Activated T-helper 2 cell treated with anti-CD3 and anti-CD28 coated beads, Interferon-gamma antibody, Interleukin-2, Interleukin-4, amounts not matched to agents 10 μg/mL and 5 μg/mL and 100 μg/mL, durations not matched to agents 14 hours and 24 hours and 36 hours (primary cell): ENCODE results near the gene STC2. TPM values are rescaled to one million over a fixed set of nuclear protein-coding genes. Genes with fewer than 3 reads are reported as not detected.
"Not testable (repeated sequence)": the region's sequence is repeated elsewhere in the genome, so short reads cannot be mapped to it uniquely, and the experiment has no call there.

ENCODE experiments used
- DNase-seq: peaks from one replicate; pipeline ENCODE4 v3.0.0; 2021; ENCODE audit warnings: low spot score
- H3K27ac Mint-ChIP-seq: one replicate; pipeline ENCODE4 v1.8.0; 2021; ENCODE audit warnings: mixed read lengths
- H3K27me3 Mint-ChIP-seq: one replicate; pipeline ENCODE4 v1.8.0; 2021; ENCODE audit warnings: low read depth, mixed read lengths
- H3K36me3 Mint-ChIP-seq: one replicate; pipeline ENCODE4 v1.8.0; 2021; ENCODE audit warnings: low read depth, mixed read lengths
- H3K4me1 Mint-ChIP-seq: one replicate; pipeline ENCODE4 v1.8.0; 2021; ENCODE audit warnings: low read depth, mixed read lengths
- H3K4me3 Mint-ChIP-seq: one replicate; pipeline ENCODE4 v1.8.0; 2021; ENCODE audit warnings: low read depth, mild to moderate bottlenecking, moderate library complexity, mixed read lengths
- H3K9me3 Mint-ChIP-seq: one replicate; pipeline ENCODE4 v1.8.0; 2021; ENCODE audit warnings: mixed read lengths
- intact Hi-C: fragments of 100-400 bp; cut with micrococcal nuclease; formaldehyde crosslinking; loops from one replicate; pipeline ENCODE4 v1.15.1; 2023
- total RNA-seq: library from RNA; stranded (reverse); gene quantifications from 2 replicates; pipeline ENCODE4 v1.2.3, GENCODE V29; 2022

STC2 gene
- total RNA-seq, 1 donor from 2014 or later = 21.4 TPM

GRCh38 chr5:173294673-173295320, 33.4 kb downstream of the STC2 start:
- Mint-ChIP-seq H3K27ac (no peak overlapping the region), H3K4me1 (peaks cover 12% of the 10 kb centered on the region), H3K36me3 (no peaks in the 10 kb centered on the region), H3K4me3 (no peak overlapping the region), H3K27me3 (peaks cover 47% of the 10 kb centered on the region), H3K9me3 (no peaks in the 10 kb centered on the region)
- DNase-seq = no peak
- intact Hi-C loops = loop anchor here (1.0 to 2.0 kb wide), 2 partner anchors 38 to 278 kb away; no protein-coding TSS in a partner anchor

GRCh38 chr5:173293817-173294672, 34.2 kb downstream of the STC2 start:
- Mint-ChIP-seq H3K4me1 (peaks cover 12% of the 10 kb centered on the region), H3K27ac (no peak overlapping the region), H3K27me3 (peaks cover 51% of the 10 kb centered on the region), H3K36me3 (no peaks in the 10 kb centered on the region), H3K4me3 (peak overlapping the region; percentile 3), H3K9me3 (no peaks in the 10 kb centered on the region)
- peak; percentile 57 for DNase-seq
- intact Hi-C loops = loop anchor here (1.0 to 2.0 kb wide), 2 partner anchors 38 to 279 kb away; no protein-coding TSS in a partner anchor

DNA sequence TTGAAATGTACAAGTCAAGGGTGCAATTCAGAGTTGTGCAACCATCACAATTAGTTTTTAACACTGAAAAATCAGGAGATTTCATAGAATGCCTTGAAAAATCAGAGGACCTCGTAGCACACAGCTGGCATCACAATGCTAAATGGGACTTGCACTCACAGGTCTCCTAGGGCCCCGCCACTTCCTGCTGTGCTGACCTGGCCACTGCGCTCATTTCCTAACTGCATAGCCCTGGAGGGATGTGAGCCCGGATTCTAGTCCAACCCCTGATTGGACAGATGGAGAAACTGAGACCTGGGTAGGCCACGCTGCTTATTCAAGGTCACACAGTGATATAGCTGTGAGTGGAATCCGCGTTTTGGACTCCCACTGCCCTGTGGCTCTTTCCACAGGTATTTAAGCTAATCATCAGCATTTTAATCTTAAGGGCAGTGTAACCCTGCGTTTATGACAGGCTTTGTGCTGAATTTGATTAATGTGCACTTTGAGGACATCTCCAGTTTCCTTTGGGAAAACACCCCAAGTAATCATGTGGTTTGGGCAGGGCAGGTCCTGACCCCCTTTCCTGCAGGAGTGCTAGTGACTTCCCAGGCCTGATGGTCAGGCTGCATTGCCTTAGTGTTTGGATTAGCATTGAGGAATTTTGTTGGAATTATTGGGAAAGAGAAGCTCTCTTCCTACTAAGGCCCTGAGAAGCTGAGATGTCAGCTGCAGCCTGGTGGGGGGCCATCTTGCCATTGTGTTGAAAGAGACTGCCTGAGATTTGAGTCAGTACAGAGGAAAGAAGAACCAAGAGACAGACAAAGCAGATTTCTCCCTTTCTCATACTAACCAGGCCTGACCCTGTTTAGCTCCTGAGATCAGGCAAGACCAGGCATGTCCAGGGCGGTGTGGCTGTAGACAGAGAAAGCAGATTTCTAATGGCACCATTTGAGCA, 36.2 kb downstream of the STC2 start:
- intact Hi-C loops = no loop called here
- H3K27ac Mint-ChIP-seq = no peak overlapping the region

GRCh38 chr5:173290477-173291131, 37.6 kb downstream of the STC2 start:
- H3K36me3 Mint-ChIP-seq = no peaks in the 10 kb centered on the region
- no peak overlapping the region for H3K4me3 Mint-ChIP-seq
- peaks cover 15% of the 10 kb centered on the region for H3K4me1 Mint-ChIP-seq
- no peaks in the 10 kb centered on the region for H3K9me3 Mint-ChIP-seq
- intact Hi-C loops = no loop called here
- peaks cover 57% of the 10 kb centered on the region for H3K27me3 Mint-ChIP-seq
- no peak for DNase-seq
- no peak overlapping the region for H3K27ac Mint-ChIP-seq

More for the DNA sequence above, 36.2 kb downstream of the STC2 start:
- H3K27me3 Mint-ChIP-seq = peaks cover 55% of the 10 kb centered on the region
- H3K36me3 Mint-ChIP-seq = no peaks in the 10 kb centered on the region
- DNase-seq = no peak
- H3K9me3 Mint-ChIP-seq = no peaks in the 10 kb centered on the region
- no peak overlapping the region for H3K4me3 Mint-ChIP-seq
- peaks cover 15% of the 10 kb centered on the region for H3K4me1 Mint-ChIP-seq

GRCh38 chr5:173289372-173289771, 38.8 kb downstream of the STC2 start:
- DNase-seq = no peak
- H3K4me3 Mint-ChIP-seq = no peak overlapping the region
- H3K4me1 Mint-ChIP-seq = peaks cover 11% of the 10 kb centered on the region
- H3K27me3 Mint-ChIP-seq = peaks cover 61% of the 10 kb centered on the region
- H3K9me3 Mint-ChIP-seq = peaks cover 8% of the 10 kb centered on the region
- peaks cover 3% of the 10 kb centered on the region for H3K36me3 Mint-ChIP-seq
- intact Hi-C loops = no loop called here
- H3K27ac Mint-ChIP-seq = no peak overlapping the region

DNA sequence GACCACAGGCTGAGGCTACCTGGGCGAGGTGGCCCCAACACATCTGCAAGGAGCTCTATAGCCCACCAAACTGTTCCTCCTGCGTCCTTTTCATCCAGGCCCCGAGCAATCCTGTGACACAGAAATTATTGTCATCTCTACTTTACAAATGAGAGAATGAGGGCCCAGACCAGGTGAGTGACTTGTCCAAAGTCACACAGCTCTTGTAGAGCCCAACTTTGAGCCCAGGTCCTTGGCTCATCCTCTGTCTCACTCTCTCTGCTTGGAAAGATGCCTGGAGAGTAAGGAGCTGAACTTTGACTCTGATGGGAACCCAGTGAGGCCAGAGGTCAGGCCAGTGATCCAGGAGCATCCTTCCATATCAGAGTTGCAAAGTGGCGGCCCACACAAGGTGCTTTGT, 39.6 kb downstream of the STC2 start:
- peaks cover 11% of the 10 kb centered on the region for H3K9me3 Mint-ChIP-seq
- peaks cover 3% of the 10 kb centered on the region for H3K36me3 Mint-ChIP-seq
- no peak overlapping the region for H3K27ac Mint-ChIP-seq
- H3K4me3 Mint-ChIP-seq = no peak overlapping the region
- intact Hi-C loops = no loop called here
- DNase-seq = no peak
- peaks cover 58% of the 10 kb centered on the region for H3K27me3 Mint-ChIP-seq
- H3K4me1 Mint-ChIP-seq = peaks cover 8% of the 10 kb centered on the region

GRCh38 chr5:173287086-173287485, 41.1 kb downstream of the STC2 start:
- Mint-ChIP-seq H3K27me3 (peaks cover 66% of the 10 kb centered on the region), H3K4me1 (peaks cover 9% of the 10 kb centered on the region), H3K4me3 (no peak overlapping the region), H3K27ac (no peak overlapping the region), H3K36me3 (peaks cover 3% of the 10 kb centered on the region), H3K9me3 (peaks cover 11% of the 10 kb centered on the region)
- intact Hi-C loops = no loop called here
- no peak for DNase-seq

GRCh38 chr5:173284343-173284958, 43.8 kb downstream of the STC2 start:
- DNase-seq, intact Hi-C loops, H3K4me3 Mint-ChIP-seq, H3K36me3 Mint-ChIP-seq, H3K27ac Mint-ChIP-seq, H3K4me1 Mint-ChIP-seq: not testable (repeated sequence)
- peaks cover 11% of the 10 kb centered on the region for H3K9me3 Mint-ChIP-seq
- H3K27me3 Mint-ChIP-seq = peaks cover 57% of the 10 kb centered on the region

DNA sequence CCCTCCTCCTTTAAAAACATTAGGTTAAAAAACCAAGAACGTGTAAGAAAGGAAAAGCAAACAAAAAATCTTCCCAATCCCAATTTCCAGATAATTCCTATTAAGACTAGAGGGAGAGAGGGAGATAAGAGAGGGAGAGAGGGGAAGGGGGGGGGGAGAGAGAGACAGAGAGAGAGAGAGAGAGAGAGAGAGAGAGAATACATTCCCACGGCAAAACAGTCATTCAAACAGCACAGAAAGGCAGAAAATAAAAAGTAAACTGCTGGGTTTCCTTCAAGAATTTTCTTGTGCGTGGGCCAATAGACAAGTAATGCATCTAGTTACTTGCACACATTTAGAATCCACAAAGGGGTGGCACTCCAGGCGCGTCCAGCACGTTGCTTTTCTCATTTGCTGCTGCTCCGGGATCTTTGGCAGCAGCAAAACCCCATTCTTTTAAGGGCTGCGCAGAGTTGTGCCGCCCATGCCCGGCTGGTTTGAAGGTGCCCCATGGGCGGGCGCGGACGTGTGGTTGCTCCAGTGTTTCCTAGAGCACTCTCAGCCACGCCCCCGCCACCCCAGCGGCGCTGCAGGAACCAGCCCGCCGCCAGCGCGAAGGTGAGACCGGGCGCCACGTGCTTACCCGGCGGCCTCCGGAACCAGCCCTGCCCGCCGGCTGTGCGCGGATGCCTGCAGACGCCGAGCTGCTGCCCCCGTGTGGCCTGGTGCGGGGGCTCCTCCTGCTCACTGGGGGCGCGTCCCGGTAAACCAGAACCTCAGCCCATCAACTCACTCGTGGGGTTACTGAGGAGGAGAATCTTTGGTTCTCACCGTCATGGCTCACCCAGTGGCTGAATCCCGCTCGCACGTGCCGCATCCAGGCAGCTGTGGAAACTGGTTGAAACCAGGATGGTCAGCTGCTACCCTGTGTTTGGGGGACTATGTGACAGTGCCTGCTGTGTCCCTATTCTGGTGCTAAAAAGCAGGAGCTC, 44.6 kb downstream of the STC2 start:
- intact Hi-C loops = loop anchor here (2.0 kb wide), 1 partner anchor 301 kb away; the partner anchor contains the start of gene ATP6V0E1
- Mint-ChIP-seq H3K27ac (no peak overlapping the region), H3K4me1 (peaks cover 9% of the 10 kb centered on the region), H3K36me3 (peaks cover 3% of the 10 kb centered on the region), H3K4me3 (no peak overlapping the region), H3K9me3 (peaks cover 11% of the 10 kb centered on the region), H3K27me3 (peaks cover 57% of the 10 kb centered on the region)
- peak; percentile 66 for DNase-seq

- Mint-ChIP-seq H3K27ac (no peak overlapping the region), H3K4me3 (no peak overlapping the region), H3K9me3 (peaks cover 11% of the 10 kb centered on the region), H3K36me3 (peaks cover 3% of the 10 kb centered on the region), H3K27me3 (peaks cover 52% of the 10 kb centered on the region), H3K4me1 (peaks cover 6% of the 10 kb centered on the region)
- intact Hi-C loops = loop anchor here (2.0 kb wide), 1 partner anchor 300 kb away; the partner anchor contains the start of gene ATP6V0E1
- DNase-seq = no peak
Observed at GRCh38 chr5:173282916-173283315, 45.3 kb downstream of the STC2 start.

DNA sequence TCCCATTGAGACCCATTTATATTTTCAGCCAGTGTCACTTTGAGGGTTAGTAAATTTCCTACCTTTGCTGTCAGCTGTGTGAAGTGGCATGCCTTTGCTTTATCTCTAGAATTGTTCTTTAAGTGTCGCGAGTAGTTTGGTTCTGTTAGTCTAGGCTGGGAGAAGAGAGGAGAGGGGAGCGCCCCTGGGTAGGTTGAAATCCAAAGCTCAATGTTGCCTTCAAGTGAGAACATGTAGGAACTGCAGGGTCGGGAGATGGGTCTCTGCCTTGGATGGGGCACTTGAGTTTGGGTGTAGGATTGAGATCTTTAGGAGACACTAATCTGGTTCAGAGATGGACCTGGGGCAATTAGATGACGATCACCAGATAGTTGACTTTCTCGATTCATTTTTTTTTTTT, 46.3 kb downstream of the STC2 start:
- H3K4me3 Mint-ChIP-seq = no peak overlapping the region
- peaks cover 52% of the 10 kb centered on the region for H3K27me3 Mint-ChIP-seq
- H3K9me3 Mint-ChIP-seq = peaks cover 11% of the 10 kb centered on the region
- peaks cover 3% of the 10 kb centered on the region for H3K36me3 Mint-ChIP-seq
- no peak overlapping the region for H3K27ac Mint-ChIP-seq
- H3K4me1 Mint-ChIP-seq = peaks cover 5% of the 10 kb centered on the region
- no peak for DNase-seq
- intact Hi-C loops = loop anchor here (2.0 kb wide), 1 partner anchor 299 kb away; the partner anchor contains the start of gene ATP6V0E1
